Effector CD4-positive, alpha-beta T cell (primary cell): ENCODE measurements around the gene FREM1.

Experiments used
- DNase-seq: peaks from one replicate; pipeline ENCODE4 v3.0.0-alpha.2; 2020

The FREM1 gene

GRCh38 chr9:14693251-14693861 is 216.9 kb downstream of the FREM1 start, which contains the start of gene ZDHHC21:
Gene ZDHHC21, minus strand, starts transcription at chr9:14693432. Its CDS starts 19,092 bp downstream, at chr9:14674340.
- peak; percentile 14 for DNase-seq

GRCh38 chr9:14692470-14693250 is 217.6 kb downstream of the FREM1 start:
- peak; percentile 2 for DNase-seq

- no peak for DNase-seq
Observed at GRCh38 chr9:14690948-14691730, 219.1 kb downstream of the FREM1 start.

- no peak for DNase-seq
Observed at GRCh38 chr9:14687042-14687719, 223.0 kb downstream of the FREM1 start.

DNA sequence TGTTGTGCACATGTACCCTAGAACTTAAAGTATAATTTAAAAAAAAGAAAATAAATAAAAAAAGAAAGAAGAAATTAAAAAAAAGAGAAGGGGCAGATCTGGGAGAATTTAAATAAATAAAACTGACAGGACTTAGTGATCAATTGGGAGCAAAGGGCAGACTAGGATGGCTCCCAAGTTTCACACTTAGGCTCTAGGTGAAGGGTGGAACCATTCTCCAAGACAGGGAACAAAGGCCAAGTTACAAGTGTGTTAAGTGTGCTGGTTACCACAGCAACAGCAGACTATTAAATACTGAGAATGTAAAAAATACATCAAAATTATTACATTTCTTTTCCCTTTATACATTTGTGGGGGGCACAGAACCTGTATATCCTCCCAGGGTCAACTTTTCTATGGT is 224.1 kb downstream of the FREM1 start:
- DNase-seq: no peak
